ENCODE measurements around the gene AFDN.

The AFDN gene

GRCh38 chr6:167976708-167977107 lies 150.0 kb downstream of the AFDN start:
- Histone ChIP-seq H3K27me3 (ENCODE audit: low read depth, low read length) (no peaks in the 10 kb centered on the region), H3K36me3 (ENCODE audit: control insufficient read depth in 1 of 2, insufficient read depth in 2 of 2, low read length in 2 of 2) (no peaks in the 10 kb centered on the region), H3K9me3 (ENCODE audit: control insufficient read depth in 1 of 2, low read length in 2 of 2) (no peaks in the 10 kb centered on the region)

GRCh38 chr6:167977717-167978467 lies 151.2 kb downstream of the AFDN start:
- no peak overlapping the region for H3K27ac ChIP-seq (ENCODE audit: low read length)
- H3K36me3 ChIP-seq (ENCODE audit: control insufficient read depth in 1 of 2, insufficient read depth in 2 of 2, low read length in 2 of 2), result no peaks in the 10 kb centered on the region
- H3K9me3 ChIP-seq (ENCODE audit: control insufficient read depth in 1 of 2, low read length in 2 of 2), result no peaks in the 10 kb centered on the region
- no peaks in the 10 kb centered on the region for H3K27me3 ChIP-seq (ENCODE audit: low read depth, low read length)
- H3K4me1 ChIP-seq (ENCODE audit: control insufficient read depth in 1 of 2, insufficient read depth in 2 of 2, low read length in 2 of 2), result no peaks in the 10 kb centered on the region
- no peak overlapping the region for H3K4me3 ChIP-seq (ENCODE audit: low read depth in 1 of 2, low read length in 2 of 2)

More at GRCh38 chr6:167976708-167977107, 150.0 kb downstream of the AFDN start:
- Histone ChIP-seq H3K27ac (ENCODE audit: low read length) (no peak overlapping the region), H3K4me3 (ENCODE audit: low read depth in 1 of 2, low read length in 2 of 2) (no peak overlapping the region), H3K4me1 (ENCODE audit: control insufficient read depth in 1 of 2, insufficient read depth in 2 of 2, low read length in 2 of 2) (no peaks in the 10 kb centered on the region)

GRCh38 chr6:167978607-167979006 lies 151.9 kb downstream of the AFDN start:
- H3K4me3 ChIP-seq (ENCODE audit: low read depth in 1 of 2, low read length in 2 of 2), result no peak overlapping the region
- no peak overlapping the region for H3K27ac ChIP-seq (ENCODE audit: low read length)
- H3K36me3 ChIP-seq (ENCODE audit: control insufficient read depth in 1 of 2, insufficient read depth in 2 of 2, low read length in 2 of 2), result no peaks in the 10 kb centered on the region
- H3K4me1 ChIP-seq (ENCODE audit: control insufficient read depth in 1 of 2, insufficient read depth in 2 of 2, low read length in 2 of 2), result no peaks in the 10 kb centered on the region
- no peaks in the 10 kb centered on the region for H3K27me3 ChIP-seq (ENCODE audit: low read depth, low read length)
- H3K9me3 ChIP-seq (ENCODE audit: control insufficient read depth in 1 of 2, low read length in 2 of 2), result no peaks in the 10 kb centered on the region

GRCh38 chr6:167979436-167980139 lies 152.9 kb downstream of the AFDN start:
- no peaks in the 10 kb centered on the region for H3K9me3 ChIP-seq (ENCODE audit: control insufficient read depth in 1 of 2, low read length in 2 of 2)
- H3K4me3 ChIP-seq (ENCODE audit: low read depth in 1 of 2, low read length in 2 of 2), result no peak overlapping the region
- no peaks in the 10 kb centered on the region for H3K27me3 ChIP-seq (ENCODE audit: low read depth, low read length)
- no peaks in the 10 kb centered on the region for H3K36me3 ChIP-seq (ENCODE audit: control insufficient read depth in 1 of 2, insufficient read depth in 2 of 2, low read length in 2 of 2)
- H3K27ac ChIP-seq (ENCODE audit: low read length), result no peak overlapping the region
- no peaks in the 10 kb centered on the region for H3K4me1 ChIP-seq (ENCODE audit: control insufficient read depth in 1 of 2, insufficient read depth in 2 of 2, low read length in 2 of 2)

- no peak overlapping the region for H3K4me3 ChIP-seq (ENCODE audit: low read depth in 1 of 2, low read length in 2 of 2)
- no peaks in the 10 kb centered on the region for H3K27me3 ChIP-seq (ENCODE audit: low read depth, low read length)
- no peaks in the 10 kb centered on the region for H3K4me1 ChIP-seq (ENCODE audit: control insufficient read depth in 1 of 2, insufficient read depth in 2 of 2, low read length in 2 of 2)
- H3K36me3 ChIP-seq (ENCODE audit: control insufficient read depth in 1 of 2, insufficient read depth in 2 of 2, low read length in 2 of 2), result no peaks in the 10 kb centered on the region
- no peak overlapping the region for H3K27ac ChIP-seq (ENCODE audit: low read length)
- H3K9me3 ChIP-seq (ENCODE audit: control insufficient read depth in 1 of 2, low read length in 2 of 2), result no peaks in the 10 kb centered on the region
These were observed 154.3 kb downstream of the AFDN start for GRCh38 chr6:167980911-167981580.

- Histone ChIP-seq H3K4me1 (ENCODE audit: control insufficient read depth in 1 of 2, insufficient read depth in 2 of 2, low read length in 2 of 2) (no peaks in the 10 kb centered on the region), H3K27me3 (ENCODE audit: low read depth, low read length) (no peaks in the 10 kb centered on the region), H3K36me3 (ENCODE audit: control insufficient read depth in 1 of 2, insufficient read depth in 2 of 2, low read length in 2 of 2) (no peaks in the 10 kb centered on the region), H3K4me3 (ENCODE audit: low read depth in 1 of 2, low read length in 2 of 2) (no peak overlapping the region), H3K27ac (ENCODE audit: low read length) (no peak overlapping the region), H3K9me3 (ENCODE audit: control insufficient read depth in 1 of 2, low read length in 2 of 2) (no peaks in the 10 kb centered on the region)
These were observed 155.3 kb downstream of the AFDN start for GRCh38 chr6:167981916-167982462.

- no peaks in the 10 kb centered on the region for H3K9me3 ChIP-seq (ENCODE audit: control insufficient read depth in 1 of 2, low read length in 2 of 2)
- no peak overlapping the region for H3K27ac ChIP-seq (ENCODE audit: low read length)
- H3K36me3 ChIP-seq (ENCODE audit: control insufficient read depth in 1 of 2, insufficient read depth in 2 of 2, low read length in 2 of 2), result no peaks in the 10 kb centered on the region
- H3K4me1 ChIP-seq (ENCODE audit: control insufficient read depth in 1 of 2, insufficient read depth in 2 of 2, low read length in 2 of 2), result no peaks in the 10 kb centered on the region
- H3K4me3 ChIP-seq (ENCODE audit: low read depth in 1 of 2, low read length in 2 of 2), result no peak overlapping the region
- no peaks in the 10 kb centered on the region for H3K27me3 ChIP-seq (ENCODE audit: low read depth, low read length)
These were observed 157.5 kb downstream of the AFDN start for GRCh38 chr6:167984144-167984719.

GRCh38 chr6:167984876-167985604 lies 158.3 kb downstream of the AFDN start:
- Histone ChIP-seq H3K4me1 (ENCODE audit: control insufficient read depth in 1 of 2, insufficient read depth in 2 of 2, low read length in 2 of 2) (no peaks in the 10 kb centered on the region), H3K9me3 (ENCODE audit: control insufficient read depth in 1 of 2, low read length in 2 of 2) (no peaks in the 10 kb centered on the region), H3K4me3 (ENCODE audit: low read depth in 1 of 2, low read length in 2 of 2) (no peak overlapping the region), H3K27me3 (ENCODE audit: low read depth, low read length) (no peaks in the 10 kb centered on the region), H3K27ac (ENCODE audit: low read length) (no peak overlapping the region), H3K36me3 (ENCODE audit: control insufficient read depth in 1 of 2, insufficient read depth in 2 of 2, low read length in 2 of 2) (no peaks in the 10 kb centered on the region)

GRCh38 chr6:167985911-167986595 lies 159.3 kb downstream of the AFDN start:
- Histone ChIP-seq H3K9me3 (ENCODE audit: control insufficient read depth in 1 of 2, low read length in 2 of 2) (no peaks in the 10 kb centered on the region), H3K27ac (ENCODE audit: low read length) (no peak overlapping the region), H3K4me3 (ENCODE audit: low read depth in 1 of 2, low read length in 2 of 2) (no peak overlapping the region), H3K4me1 (ENCODE audit: control insufficient read depth in 1 of 2, insufficient read depth in 2 of 2, low read length in 2 of 2) (no peaks in the 10 kb centered on the region), H3K36me3 (ENCODE audit: control insufficient read depth in 1 of 2, insufficient read depth in 2 of 2, low read length in 2 of 2) (no peaks in the 10 kb centered on the region), H3K27me3 (ENCODE audit: low read depth, low read length) (no peaks in the 10 kb centered on the region)

GRCh38 chr6:167987396-167988153 lies 160.9 kb downstream of the AFDN start:
- H3K9me3 ChIP-seq (ENCODE audit: control insufficient read depth in 1 of 2, low read length in 2 of 2), result no peaks in the 10 kb centered on the region
- H3K4me3 ChIP-seq (ENCODE audit: low read depth in 1 of 2, low read length in 2 of 2), result no peak overlapping the region
- H3K27ac ChIP-seq (ENCODE audit: low read length), result no peak overlapping the region
- no peaks in the 10 kb centered on the region for H3K36me3 ChIP-seq (ENCODE audit: control insufficient read depth in 1 of 2, insufficient read depth in 2 of 2, low read length in 2 of 2)
- H3K4me1 ChIP-seq (ENCODE audit: control insufficient read depth in 1 of 2, insufficient read depth in 2 of 2, low read length in 2 of 2), result no peaks in the 10 kb centered on the region
- no peaks in the 10 kb centered on the region for H3K27me3 ChIP-seq (ENCODE audit: low read depth, low read length)

Data from muscle layer of duodenum (tissue), 2 donors.